Rectal smooth muscle tissue (tissue), 1 donor: ENCODE data around the gene PRUNE2.
"Not testable (repeated sequence)": the region's sequence is repeated elsewhere in the genome, so short reads cannot be mapped to it uniquely, and the experiment has no call there.

Experiments used
- H3K27ac ChIP-seq: one replicate; pipeline ENCODE4 v1.7.0; 2013; ENCODE audit warnings: low read depth, low read length, inconsistent platforms
- H3K27me3 ChIP-seq: one replicate; pipeline ENCODE4 v1.7.0; 2013; ENCODE audit warnings: low read length; ENCODE audit not compliant: control insufficient read depth, insufficient read depth
- H3K36me3 ChIP-seq: one replicate; pipeline ENCODE4 v1.7.0; 2013; ENCODE audit warnings: low read length; ENCODE audit not compliant: control insufficient read depth, insufficient read depth
- H3K4me1 ChIP-seq: one replicate; pipeline ENCODE4 v1.7.0; 2013; ENCODE audit warnings: low read length; ENCODE audit not compliant: control insufficient read depth, insufficient read depth
- H3K4me3 ChIP-seq: one replicate; pipeline ENCODE4 v1.7.0; 2013; ENCODE audit warnings: low read length
- H3K9ac ChIP-seq: one replicate; pipeline ENCODE4 v1.7.0; 2013; ENCODE audit warnings: low read length

PRUNE2 gene

GRCh38 chr9:76905791-76906646 is at the start of gene PRUNE2:
TSS of gene PRUNE2 (minus strand) at chr9:76906114. CDS start at chr9:76905963, 151 bp downstream.
- peak within 1 kb of the TSS; percentile 85 for H3K9ac ChIP-seq
- no peaks in the 10 kb centered on the region for H3K27me3 ChIP-seq
- no peaks in the 10 kb centered on the region for H3K36me3 ChIP-seq
- peak within 1 kb of the TSS; percentile 81 for H3K4me3 ChIP-seq
- H3K4me1 ChIP-seq, result peaks cover 8% of the 10 kb centered on the region
- H3K27ac ChIP-seq, result peak within 1 kb of the TSS; percentile 86

GRCh38 chr9:76955406-76955805 is 49.5 kb upstream of the PRUNE2 start:
- not testable (repeated sequence) for H3K27me3 ChIP-seq, H3K36me3 ChIP-seq, H3K4me3 ChIP-seq, H3K4me1 ChIP-seq, H3K27ac ChIP-seq, H3K9ac ChIP-seq

- Histone ChIP-seq H3K27me3 (no peaks in the 10 kb centered on the region), H3K36me3 (no peaks in the 10 kb centered on the region), H3K9ac (no peak overlapping the region), H3K27ac (no peak overlapping the region), H3K4me1 (no peaks in the 10 kb centered on the region), H3K4me3 (no peak overlapping the region)
These were observed 44.0 kb upstream of the PRUNE2 start for GRCh38 chr9:76949865-76950264.

- no peaks in the 10 kb centered on the region for H3K4me1 ChIP-seq
- H3K4me3 ChIP-seq, result no peak overlapping the region
- no peak overlapping the region for H3K27ac ChIP-seq
- H3K27me3 ChIP-seq, result no peaks in the 10 kb centered on the region
- no peaks in the 10 kb centered on the region for H3K36me3 ChIP-seq
- no peak overlapping the region for H3K9ac ChIP-seq
These were observed 38.1 kb upstream of the PRUNE2 start for GRCh38 chr9:76944011-76944410.

- Histone ChIP-seq H3K27ac (no peak overlapping the region), H3K36me3 (no peaks in the 10 kb centered on the region), H3K9ac (no peak overlapping the region), H3K4me3 (no peak overlapping the region), H3K4me1 (no peaks in the 10 kb centered on the region), H3K27me3 (no peaks in the 10 kb centered on the region)
These were observed 37.1 kb upstream of the PRUNE2 start for GRCh38 chr9:76943054-76943453.

GRCh38 chr9:76932757-76933156 is 26.8 kb upstream of the PRUNE2 start:
- H3K27ac ChIP-seq, result no peak overlapping the region
- H3K9ac ChIP-seq, result no peak overlapping the region
- H3K4me3 ChIP-seq, result no peak overlapping the region
- no peaks in the 10 kb centered on the region for H3K4me1 ChIP-seq
- H3K27me3 ChIP-seq, result no peaks in the 10 kb centered on the region
- no peaks in the 10 kb centered on the region for H3K36me3 ChIP-seq

- Histone ChIP-seq H3K27ac (no peak overlapping the region), H3K4me1 (no peaks in the 10 kb centered on the region), H3K36me3 (no peaks in the 10 kb centered on the region), H3K9ac (no peak overlapping the region), H3K4me3 (no peak overlapping the region), H3K27me3 (no peaks in the 10 kb centered on the region)
These were observed 26.4 kb upstream of the PRUNE2 start for GRCh38 chr9:76932265-76932664.

GRCh38 chr9:76927540-76928240 is 21.8 kb upstream of the PRUNE2 start:
- H3K4me1 ChIP-seq, result no peaks in the 10 kb centered on the region
- H3K27ac ChIP-seq, result no peak overlapping the region
- H3K36me3 ChIP-seq, result no peaks in the 10 kb centered on the region
- H3K27me3 ChIP-seq, result no peaks in the 10 kb centered on the region
- no peak overlapping the region for H3K9ac ChIP-seq
- no peak overlapping the region for H3K4me3 ChIP-seq

GRCh38 chr9:76926846-76927245 is 20.9 kb upstream of the PRUNE2 start:
- Histone ChIP-seq H3K36me3 (no peaks in the 10 kb centered on the region), H3K4me3 (no peak overlapping the region), H3K27me3 (no peaks in the 10 kb centered on the region), H3K9ac (no peak overlapping the region), H3K27ac (no peak overlapping the region), H3K4me1 (no peaks in the 10 kb centered on the region)

GRCh38 chr9:76926324-76926741 is 20.4 kb upstream of the PRUNE2 start:
- Histone ChIP-seq H3K4me1 (no peaks in the 10 kb centered on the region), H3K27ac (no peak overlapping the region), H3K9ac (no peak overlapping the region), H3K4me3 (no peak overlapping the region), H3K36me3 (no peaks in the 10 kb centered on the region), H3K27me3 (no peaks in the 10 kb centered on the region)

GRCh38 chr9:76921165-76921564 is 15.3 kb upstream of the PRUNE2 start:
- no peak overlapping the region for H3K4me3 ChIP-seq
- H3K27ac ChIP-seq, result no peak overlapping the region
- H3K36me3 ChIP-seq, result no peaks in the 10 kb centered on the region
- no peaks in the 10 kb centered on the region for H3K27me3 ChIP-seq
- no peak overlapping the region for H3K9ac ChIP-seq
- no peaks in the 10 kb centered on the region for H3K4me1 ChIP-seq

- H3K4me3 ChIP-seq, result no peak overlapping the region
- no peaks in the 10 kb centered on the region for H3K4me1 ChIP-seq
- H3K27me3 ChIP-seq, result no peaks in the 10 kb centered on the region
- no peak overlapping the region for H3K9ac ChIP-seq
- no peak overlapping the region for H3K27ac ChIP-seq
- no peaks in the 10 kb centered on the region for H3K36me3 ChIP-seq
These were observed 11.4 kb upstream of the PRUNE2 start for GRCh38 chr9:76917299-76917698.
